GM15510 (cell line): Measurements from ENCODE around the gene PRMT2.

ENCODE experiments used
- POLR2A ChIP-seq: IDR thresholded peaks from 3 replicates; pipeline ENCODE4 v1.6.1; 2011; ENCODE audit warnings: borderline replicate concordance; ENCODE audit not compliant: insufficient read length; ENCODE audit errors: extremely low read depth

PRMT2 gene

DNA sequence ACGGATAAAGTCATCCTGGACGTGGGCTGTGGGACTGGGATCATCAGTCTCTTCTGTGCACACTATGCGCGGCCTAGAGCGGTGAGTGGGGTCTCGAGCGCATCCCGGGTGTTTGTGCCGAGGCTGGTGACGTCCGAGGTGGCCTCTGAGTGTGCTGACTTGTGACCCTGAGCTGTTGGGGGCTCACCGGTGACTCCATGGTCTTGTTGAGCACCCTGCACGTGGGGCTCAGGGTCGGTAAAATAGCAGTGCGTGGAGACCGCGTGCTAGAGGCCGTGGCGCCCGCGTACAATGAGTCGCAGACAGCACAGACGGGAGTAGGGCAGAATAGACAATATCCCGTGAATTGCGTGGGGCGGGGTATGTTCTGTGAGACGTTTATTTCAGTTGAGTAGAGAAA lies 13.1 kb downstream of the PRMT2 start:
- TF ChIP-seq POLR2A: no peak

DNA sequence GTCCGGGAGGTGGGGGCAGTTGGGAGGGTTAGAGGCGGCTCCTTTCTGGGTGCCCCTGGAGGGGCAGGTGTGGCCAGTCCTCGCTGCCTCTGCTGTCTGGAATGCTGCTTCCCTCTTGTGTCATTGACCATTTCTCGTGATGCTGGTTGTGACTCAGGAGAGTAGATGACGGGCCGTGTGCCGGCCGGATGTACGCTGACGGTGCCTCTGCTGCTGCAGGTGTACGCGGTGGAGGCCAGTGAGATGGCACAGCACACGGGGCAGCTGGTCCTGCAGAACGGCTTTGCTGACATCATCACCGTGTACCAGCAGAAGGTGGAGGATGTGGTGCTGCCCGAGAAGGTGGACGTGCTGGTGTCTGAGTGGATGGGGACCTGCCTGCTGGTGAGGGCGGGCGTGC lies 13.9 kb downstream of the PRMT2 start:
- TF ChIP-seq POLR2A: no peak

- TF ChIP-seq POLR2A: no peak
Observed at GRCh38 chr21:46650476-46651098, 15.1 kb downstream of the PRMT2 start.

GRCh38 chr21:46651121-46651520 lies 15.6 kb downstream of the PRMT2 start:
- no peak for TF ChIP-seq POLR2A

GRCh38 chr21:46655230-46655629 lies 19.8 kb downstream of the PRMT2 start:
- TF ChIP-seq POLR2A: no peak

DNA sequence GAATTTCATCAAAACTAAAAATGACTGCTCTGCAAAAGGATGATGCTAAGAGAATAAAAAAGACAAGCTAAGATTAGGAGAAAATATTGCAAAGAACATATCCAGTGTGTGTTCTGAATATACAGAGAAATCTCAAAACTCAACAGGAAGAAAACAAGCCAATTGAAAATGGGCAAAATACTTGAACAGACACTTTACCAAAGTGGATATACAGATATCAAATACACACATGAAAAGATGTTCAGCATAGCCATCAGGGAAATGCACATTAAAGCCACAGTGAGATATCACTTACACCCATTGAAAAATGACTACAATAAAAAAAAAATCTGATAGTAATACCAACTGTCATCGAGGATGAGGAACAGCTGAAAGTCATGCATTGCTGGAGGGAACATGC lies 21.3 kb downstream of the PRMT2 start:
- no peak for TF ChIP-seq POLR2A

DNA sequence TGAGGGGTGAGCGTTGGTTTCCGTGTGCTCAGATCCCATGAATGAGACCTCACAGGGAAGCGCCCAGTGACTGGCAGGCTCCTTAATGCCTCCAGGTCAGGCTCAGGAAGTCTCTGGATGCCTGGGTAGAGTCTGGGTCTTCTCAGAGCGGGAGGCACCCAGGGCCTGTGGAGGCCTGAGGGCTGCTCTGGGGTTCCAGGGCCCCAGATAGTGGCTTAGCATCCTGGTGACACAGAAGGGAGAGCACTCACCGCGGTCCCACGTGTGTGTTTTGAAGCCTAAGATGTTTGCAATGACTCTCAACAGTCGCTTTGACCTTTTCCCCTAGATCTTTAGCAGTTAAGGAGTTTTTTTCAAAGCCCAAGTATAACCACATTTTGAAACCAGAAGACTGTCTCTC lies 25.0 kb downstream of the PRMT2 start:
- no peak for TF ChIP-seq POLR2A

- no peak for TF ChIP-seq POLR2A
Observed at GRCh38 chr21:46661211-46661625, 25.7 kb downstream of the PRMT2 start.

- TF ChIP-seq POLR2A: no peak
Observed at GRCh38 chr21:46661642-46662366, 26.3 kb downstream of the PRMT2 start.

- no peak for TF ChIP-seq POLR2A
Observed at GRCh38 chr21:46662367-46662654, 26.8 kb downstream of the PRMT2 start.

- TF ChIP-seq POLR2A: no peak
Observed at GRCh38 chr21:46662765-46663500, 27.5 kb downstream of the PRMT2 start.

- TF ChIP-seq POLR2A: no peak
Observed at GRCh38 chr21:46663754-46664153, 28.3 kb downstream of the PRMT2 start.

- no peak for TF ChIP-seq POLR2A
Observed at GRCh38 chr21:46664316-46664995, 29.0 kb downstream of the PRMT2 start.

- no peak for TF ChIP-seq POLR2A
Observed at GRCh38 chr21:46665566-46665965, 30.1 kb downstream of the PRMT2 start.
